Omental fat pad (tissue), 4 donors: ENCODE measurements around the gene KITLG. TPM values are rescaled to one million over a fixed set of nuclear protein-coding genes. Genes with fewer than 3 reads are reported as not detected.

ENCODE experiments used
- ATAC-seq: fragments of 150-250 bp; one replicate; pipeline ENCODE4 v1.9.1; 2016; ENCODE audit warnings: mild to moderate bottlenecking, moderate library complexity; ENCODE audit not compliant: low FRiP score
- DNase-seq: peaks from one replicate; pipeline ENCODE4 v3.0.0-alpha.2; 2019; ENCODE audit warnings: low spot score
- CTCF ChIP-seq, 3 donors: fragments of 450-650 bp; IDR thresholded peaks; one replicate each; pipeline ENCODE4 v1.5.1; 2016 to 2017; ENCODE audit warnings: antibody characterized with exemption in 3 of 3, mild to moderate bottlenecking in 3 of 3, moderate library complexity in 2 of 3
- total RNA-seq, 4 donors: library from RNA; depleted of rRNA; stranded (reverse); fragments of >200 nt; gene quantifications; one replicate each; pipeline ENCODE4 v1.1.0, GENCODE V29; 2016

The KITLG gene
- total RNA-seq, 4 donors from 2014 or later = 12.2 to 29.8 (median 19.8) TPM

DNA sequence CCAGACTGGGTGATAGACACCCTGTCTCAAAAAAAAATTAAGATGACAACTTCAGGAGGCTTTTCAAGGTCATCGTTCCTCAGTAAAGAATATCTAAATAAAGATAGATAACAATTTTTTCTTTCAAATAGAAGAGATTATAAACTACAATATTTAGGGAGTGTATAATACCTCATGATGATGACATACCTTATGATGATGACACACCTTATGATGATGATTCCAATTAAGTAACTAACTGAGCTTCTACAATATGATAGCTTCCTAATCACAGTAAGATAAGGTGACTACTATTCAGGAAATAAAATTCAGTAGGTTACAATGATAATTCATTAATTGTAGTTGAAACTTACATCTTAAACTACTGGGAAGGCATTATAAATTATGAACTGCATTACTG is 40.4 kb downstream of the KITLG start:
- no peak for DNase-seq
- TF ChIP-seq CTCF (IDR thresholded peaks at IDR 0.05) = no peak
- peak; percentile 43 for ATAC-seq

DNA sequence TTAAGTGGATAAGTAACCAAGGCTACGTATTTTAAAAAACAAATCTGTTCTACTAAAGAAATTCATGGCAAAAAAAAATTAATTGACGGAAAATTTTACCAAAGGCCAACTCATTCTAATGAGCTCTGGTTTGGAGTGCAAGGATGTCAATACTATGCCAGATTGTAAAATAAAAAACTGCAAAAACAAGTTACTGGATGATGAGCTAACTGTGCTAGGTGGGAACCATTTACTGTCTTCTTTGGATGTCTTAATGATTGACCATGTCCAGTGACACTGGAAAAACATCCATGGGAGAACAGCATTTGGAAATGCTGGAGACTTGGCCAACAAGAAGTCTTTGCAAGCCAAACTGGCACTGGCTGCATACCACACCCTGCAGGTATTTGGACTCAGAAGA is 41.6 kb downstream of the KITLG start:
- DNase-seq = no peak
- no peak for TF ChIP-seq CTCF (IDR thresholded peaks at IDR 0.05)
- ATAC-seq = no peak

- TF ChIP-seq CTCF (IDR thresholded peaks at IDR 0.05) = no peak
- DNase-seq (no peak), ATAC-seq (no peak)
Observed at GRCh38 chr12:88538250-88538649, 42.0 kb downstream of the KITLG start.

DNA sequence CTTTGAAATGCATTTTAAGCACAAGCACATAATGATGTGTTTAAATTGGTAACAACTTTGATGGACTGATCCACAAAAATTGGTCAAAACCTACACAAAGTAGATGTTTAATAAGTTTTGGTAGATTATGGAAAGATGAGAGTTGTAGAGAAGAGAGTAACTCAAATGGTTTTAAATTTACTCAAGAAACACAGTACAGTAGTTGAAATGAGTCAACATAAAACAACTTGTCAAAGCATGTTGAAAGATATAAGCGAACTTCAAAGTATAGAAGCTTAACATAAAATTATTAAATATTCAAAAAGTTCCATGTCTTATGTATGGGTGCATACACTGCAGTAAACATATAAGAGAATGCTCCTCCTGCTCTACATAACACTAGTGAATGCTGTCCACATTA is 49.4 kb downstream of the KITLG start:
- DNase-seq (no peak), ATAC-seq (no peak)
- no peak for TF ChIP-seq CTCF (IDR thresholded peaks at IDR 0.05)

DNA sequence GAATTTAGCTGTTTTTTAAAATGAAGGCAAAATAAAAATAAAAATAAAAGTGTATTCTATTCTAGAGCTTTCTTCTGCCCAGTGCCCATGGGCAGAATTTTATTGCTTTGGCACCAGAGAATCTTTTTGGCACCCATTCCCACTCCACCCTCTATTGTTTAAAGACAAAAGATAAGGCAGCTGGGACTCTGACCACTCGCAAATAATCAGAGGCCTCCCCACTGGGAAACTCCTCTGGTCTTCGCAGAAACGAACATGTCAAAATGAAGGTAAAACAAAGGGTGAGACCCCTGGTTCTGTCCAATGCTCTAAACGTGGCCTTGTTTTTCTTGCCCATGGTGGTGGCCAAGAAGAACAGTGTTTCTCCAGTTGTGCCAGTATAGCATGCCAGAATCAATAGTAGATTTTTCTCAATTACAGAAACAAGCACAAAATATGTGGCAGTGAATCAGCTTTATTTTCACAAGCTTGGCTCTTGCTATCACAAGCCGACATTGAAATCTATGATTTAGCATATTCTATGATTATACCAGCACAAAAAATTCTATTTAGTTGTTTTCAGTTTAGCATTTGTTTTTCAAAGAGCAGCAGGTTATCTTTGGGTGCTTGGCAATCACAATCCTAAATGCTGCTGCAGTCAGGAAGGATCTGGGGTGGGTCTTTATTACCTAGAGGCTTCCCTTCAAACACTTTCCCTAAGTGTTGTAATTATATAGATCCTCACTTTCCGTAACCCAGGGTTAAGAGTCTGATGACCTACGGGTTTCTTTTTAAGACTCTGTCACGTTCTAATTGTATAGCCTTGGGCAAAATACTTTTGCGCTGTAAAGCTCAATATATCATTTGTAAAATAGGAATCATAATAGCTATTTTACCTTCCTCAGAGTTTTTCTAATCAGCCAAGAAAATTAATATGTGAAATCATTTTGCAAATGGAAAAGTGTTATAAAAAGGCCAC is 50.5 kb downstream of the KITLG start:
- TF ChIP-seq CTCF (IDR thresholded peaks at IDR 0.05) = no peak
- ATAC-seq = no peak
- DNase-seq = no peak

DNA sequence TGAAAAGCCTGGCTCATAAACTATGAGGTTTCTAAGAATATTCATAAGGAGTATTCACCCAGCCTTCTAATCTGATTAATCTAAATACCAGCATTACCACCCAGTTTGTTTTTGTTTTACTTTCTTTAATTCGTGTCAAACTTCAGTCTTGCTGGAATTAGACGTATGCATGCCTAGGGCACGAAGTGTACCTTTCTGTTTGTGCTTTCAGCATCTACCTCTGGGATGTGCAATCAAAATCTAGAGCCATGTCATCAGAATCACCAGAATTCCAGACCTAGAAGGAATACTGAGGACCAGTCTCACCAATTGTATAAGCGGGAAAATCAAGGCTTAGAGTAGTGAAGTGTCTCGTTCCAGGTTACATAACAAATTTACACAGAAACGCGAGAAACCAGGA is 57.3 kb downstream of the KITLG start:
- no peak for ATAC-seq
- no peak for TF ChIP-seq CTCF (IDR thresholded peaks at IDR 0.05)
- DNase-seq = no peak

GRCh38 chr12:88520436-88520820 is 59.8 kb downstream of the KITLG start:
- TF ChIP-seq CTCF (IDR thresholded peaks at IDR 0.05) = no peak
- no peak for ATAC-seq
- no peak for DNase-seq
